Endodermal cell (in vitro differentiated cells): ENCODE data around the gene DYNAP. TPM values are rescaled to one million over a fixed set of nuclear protein-coding genes. Genes with fewer than 3 reads are reported as not detected.

Source experiments
- DNase-seq: peaks from one replicate; pipeline ENCODE4 v3.0.0-alpha.2; 2017
- H3K27ac ChIP-seq: 2 replicates; pipeline ENCODE4 v1.5.1; 2013; ENCODE audit warnings: mild to moderate bottlenecking, low read depth, low read length, moderate library complexity
- H3K27me3 ChIP-seq: 2 replicates; pipeline ENCODE4 v1.6.1; 2013; ENCODE audit warnings: mild to moderate bottlenecking, low read length, moderate library complexity; ENCODE audit not compliant: insufficient read depth, control insufficient read depth, poor library complexity, severe bottlenecking
- H3K36me3 ChIP-seq: 2 replicates; pipeline ENCODE4 v1.7.0; 2013; ENCODE audit warnings: mild to moderate bottlenecking, low read length, moderate library complexity; ENCODE audit not compliant: control insufficient read depth, insufficient read depth
- H3K4me1 ChIP-seq: one replicate; pipeline ENCODE4 v1.7.0; 2013; ENCODE audit warnings: low read length; ENCODE audit not compliant: control insufficient read depth, insufficient read depth
- H3K4me3 ChIP-seq: 2 replicates; pipeline ENCODE4 v1.5.1; 2013; ENCODE audit warnings: mild to moderate bottlenecking, low read length, moderate library complexity
- H3K9ac ChIP-seq: 2 replicates; pipeline ENCODE4 v1.6.1; 2013; ENCODE audit warnings: mild to moderate bottlenecking, low read length, moderate library complexity; ENCODE audit not compliant: poor library complexity, severe bottlenecking; ENCODE audit errors: extremely low read depth
- H3K9me3 ChIP-seq: 2 replicates; pipeline ENCODE4 v1.6.1; 2013; ENCODE audit warnings: mild to moderate bottlenecking, low read length, moderate library complexity; ENCODE audit not compliant: control insufficient read depth
- H3K27ac Mint-ChIP-seq: 2 replicates; pipeline ENCODE4 v1.8.0; 2020; ENCODE audit warnings: mixed read lengths
- H3K27me3 Mint-ChIP-seq: 2 replicates; pipeline ENCODE4 v1.8.0; 2021; ENCODE audit warnings: mild to moderate bottlenecking, mixed read lengths; ENCODE audit not compliant: insufficient read depth
- H3K36me3 Mint-ChIP-seq: 2 replicates; pipeline ENCODE4 v1.8.0; 2020; ENCODE audit warnings: low read depth, mixed read lengths
- H3K4me1 Mint-ChIP-seq: 2 replicates; pipeline ENCODE4 v1.8.0; 2020; ENCODE audit warnings: mixed read lengths
- H3K4me3 Mint-ChIP-seq: 2 replicates; pipeline ENCODE4 v1.8.0; 2020; ENCODE audit warnings: mild to moderate bottlenecking, moderate library complexity, mixed read lengths
- H3K9me3 Mint-ChIP-seq: 2 replicates; pipeline ENCODE4 v1.8.0; 2020; ENCODE audit warnings: mild to moderate bottlenecking, mixed read lengths
- CTCF ChIP-seq: fragments of 200-600 bp; sonication (generic); conservative IDR thresholded peaks from 2 replicates; pipeline ENCODE4 v1.5.0; 2021; ENCODE audit warnings: antibody characterized with exemption, mild to moderate bottlenecking
- WGBS, 2 experiments: methylation state at CpG; one replicate each; pipeline versions ENCODE4 v1.1.5 to v1.1.7; 2013; ENCODE audit warnings: missing lambda C conversion rate in 2 of 2, mixed read lengths in 1 of 2; ENCODE audit not compliant: insufficient coverage in 1 of 2, insufficient read length in 1 of 2; 5-methylcytosine and 5-hydroxymethylcytosine counted together
- total RNA-seq, 2 donors: library from RNA; stranded (reverse); fragmentation: NEBNext Ultra II Directional in 1 of 2; extraction: Animal tissue kit (Norgen Biotek cat#: 25700) in 1 of 2; gene quantifications; 2 replicates in 1 of 2; 3 replicates in 1 of 2; pipeline ENCODE4 v1.2.1, GENCODE V29; 2021

Gene DYNAP
- total RNA-seq, 2 donors from 2014 or later = not detected

GRCh38 chr18:54607213-54608027 is 16.4 kb downstream of the DYNAP start:
- no peaks in the 10 kb centered on the region for H3K27me3 Mint-ChIP-seq
- H3K4me3 ChIP-seq = no peak overlapping the region
- H3K36me3 ChIP-seq = no peaks in the 10 kb centered on the region
- WGBS, 2 experiments = 69 to 73% methylated on average over 8 to 11 of the region's 11 CpGs
- H3K9ac ChIP-seq = no peak overlapping the region
- DNase-seq = peak; percentile 54
- TF ChIP-seq CTCF = no peak
- H3K27me3 ChIP-seq = no peaks in the 10 kb centered on the region
- H3K27ac ChIP-seq = no peak overlapping the region
- H3K4me3 Mint-ChIP-seq = no peak overlapping the region
- no peaks in the 10 kb centered on the region for H3K9me3 ChIP-seq
- no peaks in the 10 kb centered on the region for H3K36me3 Mint-ChIP-seq
- peak overlapping the region; percentile 19 for H3K27ac Mint-ChIP-seq
- no peaks in the 10 kb centered on the region for H3K4me1 ChIP-seq
- peaks cover 5% of the 10 kb centered on the region for H3K4me1 Mint-ChIP-seq
- H3K9me3 Mint-ChIP-seq = no peaks in the 10 kb centered on the region

GRCh38 chr18:54608028-54608642 is 17.1 kb downstream of the DYNAP start:
- Mint-ChIP-seq H3K9me3 (no peaks in the 10 kb centered on the region), H3K27me3 (no peaks in the 10 kb centered on the region), H3K4me3 (no peak overlapping the region), H3K36me3 (no peaks in the 10 kb centered on the region), H3K4me1 (peaks cover 5% of the 10 kb centered on the region), H3K27ac (peak overlapping the region; percentile 19)
- no peaks in the 10 kb centered on the region for H3K9me3 ChIP-seq
- 70% methylated on average over 3 of the region's 3 CpGs; no CpG with 5 or more reads in 1 of the 2 experiments for WGBS, 2 experiments
- DNase-seq = no peak
- H3K4me3 ChIP-seq = no peak overlapping the region
- no peak for TF ChIP-seq CTCF
- no peak overlapping the region for H3K27ac ChIP-seq
- no peak overlapping the region for H3K9ac ChIP-seq
- H3K36me3 ChIP-seq = no peaks in the 10 kb centered on the region
- no peaks in the 10 kb centered on the region for H3K27me3 ChIP-seq
- H3K4me1 ChIP-seq = no peaks in the 10 kb centered on the region

GRCh38 chr18:54611816-54612215 is 20.8 kb downstream of the DYNAP start:
- peaks cover 4% of the 10 kb centered on the region for H3K9me3 Mint-ChIP-seq
- TF ChIP-seq CTCF = no peak
- DNase-seq = no peak
- no peaks in the 10 kb centered on the region for H3K36me3 Mint-ChIP-seq
- H3K4me1 Mint-ChIP-seq = peaks cover 16% of the 10 kb centered on the region
- Histone ChIP-seq H3K36me3 (no peaks in the 10 kb centered on the region), H3K9ac (no peak overlapping the region), H3K27ac (no peak overlapping the region), H3K4me3 (no peak overlapping the region), H3K4me1 (no peaks in the 10 kb centered on the region), H3K9me3 (no peaks in the 10 kb centered on the region), H3K27me3 (no peaks in the 10 kb centered on the region)
- H3K4me3 Mint-ChIP-seq = no peak overlapping the region
- H3K27me3 Mint-ChIP-seq = no peaks in the 10 kb centered on the region
- H3K27ac Mint-ChIP-seq = no peak overlapping the region
- WGBS, 2 experiments = 83 to 100% methylated on average over 1 to 2 of the region's 2 CpGs
